IPS DF 4.7 (cell line): ENCODE measurements around the gene BAZ1B.
"Not testable (repeated sequence)": the region's sequence is repeated elsewhere in the genome, so short reads cannot be mapped to it uniquely, and the experiment has no call there.

Experiments
- DNase-seq: peaks from one replicate; pipeline ENCODE4 v3.0.0-alpha.2; 2013; ENCODE audit warnings: low spot score; ENCODE audit errors: extremely low read depth

Gene BAZ1B, protein sequence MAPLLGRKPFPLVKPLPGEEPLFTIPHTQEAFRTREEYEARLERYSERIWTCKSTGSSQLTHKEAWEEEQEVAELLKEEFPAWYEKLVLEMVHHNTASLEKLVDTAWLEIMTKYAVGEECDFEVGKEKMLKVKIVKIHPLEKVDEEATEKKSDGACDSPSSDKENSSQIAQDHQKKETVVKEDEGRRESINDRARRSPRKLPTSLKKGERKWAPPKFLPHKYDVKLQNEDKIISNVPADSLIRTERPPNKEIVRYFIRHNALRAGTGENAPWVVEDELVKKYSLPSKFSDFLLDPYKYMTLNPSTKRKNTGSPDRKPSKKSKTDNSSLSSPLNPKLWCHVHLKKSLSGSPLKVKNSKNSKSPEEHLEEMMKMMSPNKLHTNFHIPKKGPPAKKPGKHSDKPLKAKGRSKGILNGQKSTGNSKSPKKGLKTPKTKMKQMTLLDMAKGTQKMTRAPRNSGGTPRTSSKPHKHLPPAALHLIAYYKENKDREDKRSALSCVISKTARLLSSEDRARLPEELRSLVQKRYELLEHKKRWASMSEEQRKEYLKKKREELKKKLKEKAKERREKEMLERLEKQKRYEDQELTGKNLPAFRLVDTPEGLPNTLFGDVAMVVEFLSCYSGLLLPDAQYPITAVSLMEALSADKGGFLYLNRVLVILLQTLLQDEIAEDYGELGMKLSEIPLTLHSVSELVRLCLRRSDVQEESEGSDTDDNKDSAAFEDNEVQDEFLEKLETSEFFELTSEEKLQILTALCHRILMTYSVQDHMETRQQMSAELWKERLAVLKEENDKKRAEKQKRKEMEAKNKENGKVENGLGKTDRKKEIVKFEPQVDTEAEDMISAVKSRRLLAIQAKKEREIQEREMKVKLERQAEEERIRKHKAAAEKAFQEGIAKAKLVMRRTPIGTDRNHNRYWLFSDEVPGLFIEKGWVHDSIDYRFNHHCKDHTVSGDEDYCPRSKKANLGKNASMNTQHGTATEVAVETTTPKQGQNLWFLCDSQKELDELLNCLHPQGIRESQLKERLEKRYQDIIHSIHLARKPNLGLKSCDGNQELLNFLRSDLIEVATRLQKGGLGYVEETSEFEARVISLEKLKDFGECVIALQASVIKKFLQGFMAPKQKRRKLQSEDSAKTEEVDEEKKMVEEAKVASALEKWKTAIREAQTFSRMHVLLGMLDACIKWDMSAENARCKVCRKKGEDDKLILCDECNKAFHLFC (N-terminal part only)

DNA sequence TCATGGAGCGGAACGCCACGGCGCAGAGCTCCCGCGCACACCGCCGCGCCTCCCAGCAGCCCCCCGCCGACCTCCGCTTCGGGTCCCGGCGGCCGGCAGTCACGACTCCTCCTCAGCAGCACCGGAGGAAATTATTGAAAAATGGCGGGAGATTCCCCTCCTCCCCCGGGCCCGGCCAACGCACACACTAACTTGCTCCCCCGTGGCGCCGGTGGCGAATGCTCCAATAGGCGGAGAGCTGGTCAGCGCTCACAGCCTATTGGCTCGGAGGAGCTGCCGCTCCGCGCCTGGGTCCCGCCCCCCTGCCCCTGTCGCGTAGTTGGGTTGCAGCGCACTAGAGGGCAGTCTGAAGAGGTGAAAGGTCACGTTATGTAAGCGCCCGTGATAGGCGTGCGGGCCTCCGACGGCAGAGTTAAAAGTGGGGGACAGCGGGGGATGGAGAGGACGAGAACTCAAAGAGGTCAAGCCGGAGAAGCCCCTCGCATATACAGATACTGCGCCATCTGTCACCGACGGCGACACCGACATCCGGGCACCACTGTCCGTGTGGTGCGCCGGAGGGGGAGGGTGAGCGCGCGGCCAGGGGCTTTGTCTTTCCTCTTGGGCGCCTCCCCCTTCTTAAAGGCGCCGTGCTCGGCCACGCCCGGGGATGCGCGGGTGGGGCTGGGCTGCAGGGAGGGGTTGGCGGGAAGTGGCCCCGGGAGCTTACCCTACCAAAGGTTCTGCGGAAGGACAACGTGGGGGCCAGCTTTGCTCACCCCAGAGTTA, at the start of gene BAZ1B:
Gene BAZ1B, minus strand, starts transcription at position 189 of the 768 bp plus-strand sequence. CDS start 360 bp downstream, outside the sequence.
- DNase-seq = peak; percentile 79

DNA sequence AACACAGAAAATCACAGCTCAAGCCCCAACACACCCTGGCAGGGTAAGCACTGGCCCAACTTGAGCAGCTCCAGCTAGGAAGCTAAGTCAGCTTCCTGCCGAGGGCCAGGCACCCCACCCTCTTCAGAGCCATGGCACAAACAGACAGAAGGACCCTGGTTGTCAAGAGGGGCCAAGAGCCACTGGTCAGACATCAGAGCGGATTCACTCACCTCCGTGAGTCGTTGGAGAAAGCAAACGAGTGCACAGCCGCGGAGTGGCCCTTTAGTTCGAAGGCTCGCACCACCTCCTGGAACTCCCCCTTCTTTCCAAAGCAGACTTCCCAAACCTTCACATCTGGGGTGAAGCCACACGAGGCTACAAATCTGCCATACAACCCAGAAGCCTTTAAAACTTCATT, 48.9 kb upstream of the BAZ1B start:
- DNase-seq = no peak

DNA sequence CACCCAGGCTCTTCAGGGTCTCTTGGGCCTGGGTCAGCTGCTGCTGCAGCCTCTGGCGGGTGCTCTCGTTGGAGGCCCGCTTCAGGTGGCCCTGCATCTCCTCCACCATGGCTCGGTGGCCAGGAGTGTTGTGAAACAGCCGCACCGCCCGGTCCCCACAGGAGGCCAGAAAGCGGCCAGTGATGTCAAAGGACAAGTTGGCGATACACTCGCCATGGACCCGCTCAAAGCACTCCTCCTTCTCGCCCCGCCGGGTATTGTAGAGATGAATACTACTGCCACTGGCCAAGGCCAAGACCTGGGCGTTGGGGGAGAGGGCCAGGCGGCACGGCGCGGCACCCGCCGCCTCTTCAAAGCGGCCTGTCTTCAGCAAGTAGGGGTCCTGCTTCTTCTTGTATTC, 48.4 kb upstream of the BAZ1B start:
- no peak for DNase-seq

DNA sequence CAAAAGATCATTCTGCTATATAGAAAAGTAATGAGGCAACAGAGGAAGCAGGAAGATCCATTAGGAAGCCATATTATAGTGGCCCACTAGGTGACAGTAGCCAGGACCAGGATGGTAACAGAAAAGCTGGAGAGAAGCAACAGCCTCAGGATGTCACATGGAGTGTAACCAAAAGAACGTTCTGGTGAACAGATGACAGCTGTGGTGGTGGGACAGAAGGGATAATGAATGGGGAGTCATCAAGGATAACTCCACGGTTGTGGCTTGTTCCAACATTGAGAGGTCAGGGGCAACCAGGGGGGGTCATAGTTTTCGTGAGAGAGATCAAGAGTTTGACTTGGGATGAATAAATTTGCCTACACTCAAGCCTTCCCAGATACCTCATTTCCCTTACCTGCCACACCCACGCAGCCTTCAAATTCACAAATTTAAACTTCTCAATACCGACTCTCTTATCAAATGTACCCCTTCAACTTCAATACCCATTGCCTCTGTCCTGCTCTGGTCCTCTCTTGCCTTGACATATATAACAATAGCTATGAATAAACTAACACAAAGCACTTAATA, 47.0 kb upstream of the BAZ1B start:
- DNase-seq = no peak

DNA sequence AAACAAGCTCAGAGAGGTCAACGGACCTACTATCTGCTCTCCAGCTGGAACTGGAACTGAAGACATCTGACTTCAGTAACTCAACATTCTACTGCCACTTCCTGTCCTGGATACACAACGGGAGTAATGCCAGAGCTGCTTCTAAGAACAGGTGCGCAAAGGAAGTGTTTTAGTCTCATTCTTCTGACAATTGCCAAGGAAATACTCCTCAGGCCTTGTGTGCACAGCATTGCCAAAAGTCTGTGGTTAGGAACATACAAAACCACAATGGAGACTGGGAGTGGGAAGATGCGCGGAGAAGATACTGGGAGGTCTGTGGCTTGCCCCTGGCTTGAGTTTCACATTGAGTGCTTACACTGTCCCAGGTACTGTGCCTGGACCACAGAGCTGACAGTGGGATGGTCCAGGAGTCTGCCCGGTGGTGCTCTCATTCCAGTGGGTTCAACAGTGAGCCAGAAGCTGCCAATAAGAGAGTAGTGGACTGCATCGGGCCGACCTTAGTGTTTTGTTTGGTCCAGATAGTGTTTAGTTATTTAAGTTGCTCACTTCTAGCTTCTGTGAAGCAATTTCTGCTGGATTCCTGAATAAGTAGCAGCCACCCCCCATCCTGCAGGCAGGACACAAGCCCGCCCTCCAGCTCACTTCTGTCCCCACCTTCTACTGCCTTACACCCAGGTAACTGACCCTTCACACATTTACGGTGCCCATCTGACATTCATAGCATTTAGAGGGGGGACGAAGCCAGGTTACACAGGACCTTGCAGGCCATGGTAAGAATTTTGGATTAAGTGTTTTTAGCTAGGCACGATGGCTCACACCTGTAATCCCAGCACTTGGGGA, 46.0 kb upstream of the BAZ1B start:
- DNase-seq = no peak

DNA sequence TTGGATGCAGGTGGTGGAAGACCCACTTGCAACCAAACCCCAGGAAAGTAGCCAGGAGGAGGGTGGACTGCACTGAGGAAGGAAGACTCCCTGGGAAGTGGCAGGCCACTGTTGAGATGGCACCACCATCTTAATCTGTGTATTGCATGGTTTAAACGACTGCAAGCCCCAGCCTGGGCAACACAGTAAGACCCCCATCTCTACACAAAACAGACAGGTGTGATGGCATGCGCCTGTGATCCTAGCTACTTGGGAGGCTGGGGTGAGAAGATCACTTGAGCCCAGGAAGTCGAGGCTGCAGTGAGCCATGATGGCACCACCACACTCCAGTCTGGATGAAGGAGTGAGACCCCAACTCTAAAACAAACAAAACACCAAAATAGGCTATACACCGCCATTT, 45.0 kb upstream of the BAZ1B start:
- no peak for DNase-seq

DNA sequence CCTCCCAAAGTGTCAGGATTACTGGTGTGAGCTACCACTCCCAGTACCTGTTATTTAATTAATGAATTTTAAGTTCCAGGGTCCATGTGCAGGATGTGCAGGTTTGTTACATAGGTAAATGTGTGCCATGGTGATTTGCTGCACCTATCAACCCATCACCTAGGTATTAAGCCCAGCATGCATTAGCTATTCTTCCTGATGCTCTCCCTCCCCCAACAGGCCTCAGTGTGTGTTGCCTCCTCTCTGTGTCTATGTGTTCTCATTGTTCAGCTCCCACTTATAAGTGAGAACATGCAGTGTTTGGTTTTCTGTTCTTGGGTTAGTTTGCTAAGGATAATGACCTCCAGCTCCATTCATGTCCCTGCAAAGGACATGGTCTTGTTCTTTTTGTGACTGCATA, 44.3 kb upstream of the BAZ1B start:
- DNase-seq = not testable (repeated sequence)

DNA sequence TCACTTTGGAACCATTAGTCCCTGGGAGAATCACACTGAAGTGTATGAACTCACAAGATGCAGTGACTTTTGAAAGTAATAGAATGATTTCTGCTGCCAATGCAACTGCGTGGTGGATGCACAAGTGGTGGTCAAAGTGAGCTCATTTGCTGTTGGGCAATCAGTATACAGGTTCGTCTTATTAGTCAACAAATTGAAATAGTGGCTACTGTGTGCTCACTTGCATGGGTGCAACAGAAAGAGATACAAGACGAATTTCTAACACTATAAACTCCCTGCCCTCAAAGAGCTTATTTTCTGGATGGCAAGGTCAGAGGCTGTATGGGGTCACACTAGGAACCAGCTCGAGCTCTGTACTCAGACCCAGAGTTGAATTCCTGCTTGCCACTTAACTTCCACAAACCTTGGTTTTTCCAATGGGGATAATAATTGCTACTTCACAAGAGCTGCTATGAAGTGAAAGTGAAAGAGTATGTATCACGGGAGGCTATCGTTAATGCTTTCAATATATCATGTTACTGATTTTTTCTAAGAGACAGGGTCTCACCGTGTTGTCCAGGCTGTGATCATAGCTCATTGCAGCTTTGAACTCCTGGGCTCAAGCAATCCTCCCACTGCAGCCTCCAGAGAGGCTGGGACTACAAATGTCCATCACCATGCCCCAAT, 43.7 kb upstream of the BAZ1B start:
- DNase-seq = no peak

DNA sequence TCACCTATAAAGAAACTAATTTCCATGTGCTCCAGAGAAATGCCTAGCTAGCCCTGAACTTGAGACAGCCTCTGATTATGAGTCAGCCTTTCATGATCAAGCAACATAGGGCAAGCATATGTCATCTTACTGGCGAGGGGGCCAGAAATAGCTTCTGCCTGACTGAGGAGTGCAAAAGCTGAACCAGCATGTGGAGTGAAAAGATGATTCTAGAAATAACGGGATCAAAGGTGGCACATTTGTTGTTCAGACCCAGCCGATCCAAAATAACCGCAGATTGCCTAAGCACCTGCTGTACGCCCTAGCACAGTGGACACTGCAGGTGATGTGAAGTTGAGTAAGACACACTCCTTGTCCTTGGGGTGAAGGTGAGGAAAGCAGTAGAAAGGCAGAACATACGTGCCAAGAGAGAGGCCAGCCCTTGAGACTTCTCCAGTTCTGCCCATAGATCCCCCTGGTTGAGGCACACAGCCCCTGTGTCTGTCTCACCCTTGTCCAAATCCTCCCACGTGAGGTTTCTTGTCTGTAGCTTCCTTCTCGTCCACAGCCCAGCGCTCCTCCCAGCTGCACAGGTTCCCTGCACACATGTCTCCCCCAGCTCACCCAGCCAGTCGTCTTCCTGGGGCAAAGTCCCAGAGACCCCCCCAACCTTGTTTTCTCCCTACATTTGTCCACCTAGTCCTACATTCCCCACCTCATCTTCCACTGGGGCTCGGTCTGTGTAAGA, 38.2 kb upstream of the BAZ1B start:
- DNase-seq = no peak

DNA sequence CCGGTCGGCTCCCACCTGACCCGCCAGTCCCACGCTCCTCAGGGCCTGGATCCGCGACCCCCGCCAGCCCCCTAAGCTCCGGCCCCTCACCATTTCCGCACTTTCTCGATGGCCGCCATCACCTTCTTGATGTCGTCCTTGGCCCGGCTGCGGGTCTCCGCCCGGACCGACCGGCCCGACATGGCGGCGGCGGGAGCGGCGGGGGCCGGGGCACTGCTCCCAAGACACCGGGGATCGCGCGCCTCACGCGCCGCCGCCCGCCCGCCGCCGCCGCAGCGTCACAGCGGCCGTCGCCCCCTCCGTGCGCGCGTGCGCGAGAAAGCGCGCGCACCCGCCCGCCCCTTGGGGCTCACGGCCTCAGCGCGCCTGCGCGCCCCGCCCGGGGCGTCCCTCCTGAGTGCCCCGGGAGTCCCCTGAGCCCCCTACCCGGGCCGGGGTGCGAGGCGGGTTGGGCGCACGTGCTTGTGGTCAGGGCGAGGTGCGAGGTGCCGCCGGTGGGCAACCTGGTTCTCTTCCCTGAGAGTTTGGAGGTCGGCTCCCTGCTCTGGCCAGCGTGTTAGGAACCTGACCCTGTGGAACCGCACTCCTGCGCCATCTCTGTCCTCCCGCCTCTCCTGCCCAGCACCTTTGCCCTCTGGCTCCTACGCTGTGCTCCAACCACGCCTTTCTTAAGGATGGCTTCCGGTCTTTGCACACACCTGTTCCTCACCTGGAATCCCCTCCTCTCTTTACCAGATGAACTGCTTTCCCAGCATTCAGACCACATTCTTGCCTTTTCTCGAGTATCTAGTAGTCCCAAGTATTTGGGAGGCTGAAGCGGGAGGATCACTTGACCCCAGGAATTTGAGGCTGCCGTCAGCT, 35.5 kb upstream of the BAZ1B start, which contains the start of gene BCL7B:
Gene BCL7B, minus strand, starts transcription at position 294 of the 861 bp plus-strand sequence. Its CDS starts 112 bp downstream, at position 182.
- no peak for DNase-seq

DNA sequence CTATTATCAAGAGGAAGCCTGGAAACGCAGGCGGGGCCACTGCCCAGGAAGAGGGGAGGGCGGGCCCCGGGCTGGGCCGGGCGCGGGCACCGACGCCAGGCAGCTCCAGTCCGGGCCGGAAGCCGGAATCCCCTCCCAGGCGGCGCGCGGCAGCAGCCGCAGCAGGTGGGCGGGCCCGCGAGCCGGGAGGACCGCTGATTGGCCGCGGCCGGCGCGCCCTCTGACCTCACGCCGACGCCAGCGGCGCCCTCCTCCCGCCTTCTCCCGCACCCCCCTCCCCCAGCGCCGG, 35.0 kb upstream of the BAZ1B start:
- DNase-seq = no peak

DNA sequence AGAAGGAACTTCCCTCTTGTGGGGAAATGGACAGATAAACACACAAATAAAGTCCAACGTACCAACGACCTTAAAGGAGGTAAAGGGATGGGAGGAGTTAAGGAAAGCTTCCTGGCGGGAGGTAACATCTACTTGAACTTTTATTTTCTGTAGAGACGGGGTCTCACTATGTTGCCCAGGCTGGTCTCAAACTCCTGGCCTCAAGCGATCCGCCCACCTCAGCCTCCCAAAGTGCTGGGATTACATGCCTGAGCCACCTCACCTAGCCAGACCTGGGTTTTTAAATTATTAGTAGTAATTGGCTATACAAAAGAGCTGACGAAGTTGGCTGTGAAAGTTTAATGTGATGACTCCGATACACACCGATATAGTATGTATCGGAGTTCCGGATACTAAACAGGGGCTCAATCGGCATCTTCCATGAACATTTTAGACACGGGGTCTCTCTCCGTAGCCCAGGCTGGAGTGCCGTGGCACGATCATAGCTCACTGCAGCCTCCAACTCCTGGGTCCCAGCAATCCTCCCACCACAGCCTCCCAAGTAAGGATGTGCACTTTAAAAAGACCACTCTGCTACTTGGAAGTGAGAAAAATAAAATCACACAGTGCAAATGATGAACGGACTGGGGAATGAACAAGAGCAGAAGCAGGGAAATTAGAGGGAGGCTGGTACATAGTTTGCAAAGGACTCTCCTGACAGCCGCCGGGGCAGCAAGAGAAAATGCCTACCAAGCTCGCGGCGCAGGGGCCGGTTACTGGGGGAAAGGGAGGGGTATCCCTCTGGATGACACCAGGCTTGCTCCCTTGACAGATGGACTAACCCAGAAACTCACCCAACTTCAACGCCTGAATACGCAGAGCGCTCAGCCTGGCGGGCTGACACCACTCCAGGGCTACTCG, 34.4 kb upstream of the BAZ1B start:
- no peak for DNase-seq

DNA sequence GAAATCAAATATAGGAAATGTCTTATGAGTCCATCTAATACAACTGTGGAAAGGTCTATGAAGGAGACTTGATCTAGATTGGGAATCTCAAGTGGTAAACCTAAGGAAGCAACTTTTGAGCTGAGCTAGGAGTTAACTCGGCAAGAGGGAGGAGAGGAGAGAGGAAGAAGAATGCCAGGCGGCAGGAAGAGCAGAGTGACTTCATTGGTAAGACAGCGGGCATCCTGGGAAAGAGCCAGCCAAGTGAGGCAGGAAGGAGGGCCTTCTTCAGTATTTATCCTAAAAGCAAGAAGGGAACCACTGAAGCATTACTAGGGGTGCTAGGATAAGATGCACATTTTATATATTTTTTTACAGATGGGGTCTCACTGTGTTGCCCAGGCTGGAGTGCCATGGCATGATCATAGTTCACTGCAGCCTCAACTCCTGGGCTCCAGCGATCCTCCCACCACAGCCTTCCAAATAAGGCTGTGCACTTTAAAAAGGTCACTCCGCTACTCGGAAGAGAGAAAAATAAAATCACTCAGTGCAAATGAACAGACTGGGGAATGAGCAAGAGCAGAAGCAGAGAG, 33.4 kb upstream of the BAZ1B start:
- no peak for DNase-seq

DNA sequence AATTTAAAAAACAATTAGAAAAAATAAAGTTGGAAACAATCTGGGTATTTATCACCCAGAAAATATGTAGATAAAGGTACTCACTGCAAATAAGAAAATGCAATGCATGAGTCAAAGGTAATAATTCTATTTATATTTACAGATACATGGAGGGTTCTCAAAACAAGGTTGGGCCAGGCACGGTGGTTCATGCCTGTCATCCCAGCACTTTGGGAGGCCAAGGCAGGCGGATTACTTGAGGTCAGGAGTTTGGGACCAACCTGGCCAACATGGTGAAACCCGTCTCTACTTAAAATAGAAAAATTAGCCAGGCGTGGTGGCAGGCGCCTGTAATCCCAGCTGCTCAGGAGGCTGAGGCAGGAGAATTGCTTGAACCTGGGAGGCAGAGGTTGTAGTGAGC, 28.0 kb upstream of the BAZ1B start:
- not testable (repeated sequence) for DNase-seq

DNA sequence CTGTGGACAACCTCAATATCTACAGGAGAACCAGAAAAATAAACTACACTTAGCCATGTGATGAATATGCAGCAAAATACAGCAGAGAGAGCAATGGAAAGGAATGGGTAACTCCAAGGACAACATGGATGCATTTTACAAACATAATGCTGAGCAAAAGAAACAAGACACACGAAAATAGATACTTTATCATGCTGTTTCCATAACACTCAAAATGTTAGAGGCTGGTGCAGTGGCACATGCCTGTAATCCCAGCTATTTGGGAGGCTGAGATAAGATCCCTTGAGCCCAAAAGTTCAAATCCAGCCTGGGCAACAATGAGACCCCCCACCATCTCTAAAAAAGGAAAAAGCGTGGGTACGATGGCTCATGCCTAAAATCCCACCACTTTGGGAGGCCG, 27.1 kb upstream of the BAZ1B start:
- no peak for DNase-seq

DNA sequence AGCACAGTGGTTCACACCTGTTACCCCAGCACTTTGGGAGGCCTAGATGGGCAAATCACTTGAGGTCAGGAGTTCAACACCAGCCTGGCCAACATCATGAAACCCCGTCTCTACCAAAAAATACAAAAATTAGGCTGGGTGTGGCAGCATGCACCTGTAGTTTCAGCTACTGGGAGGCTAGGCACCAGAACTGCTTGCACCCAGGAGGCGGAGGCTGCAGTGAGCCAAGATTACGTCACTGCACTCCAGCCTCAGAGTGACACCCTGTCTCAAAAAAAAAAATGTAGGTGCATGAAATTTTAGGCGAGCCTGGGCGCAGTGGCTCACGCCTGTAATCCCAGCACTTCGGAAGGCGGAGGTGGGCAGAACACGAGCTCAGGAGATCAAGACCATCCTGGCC, 25.7 kb upstream of the BAZ1B start:
- no peak for DNase-seq
